ENCODE data around the gene ANG. TPM values are rescaled to one million over a fixed set of nuclear protein-coding genes. Genes with fewer than 3 reads are reported as not detected.

Gene ANG
- polyA plus RNA-seq, 1 of the 3 experiments (the other 2 are of a cell fraction), result 3.6 TPM

- H3K4me2 ChIP-seq, result no peak overlapping the region
- H3F3A ChIP-seq (replicated peaks; ENCODE audit: insufficient read depth), result peaks cover 3% of the 10 kb centered on the region
- CTCF ChIA-PET, result interaction anchor here (0.6 to 2.6 kb wide), 8 partner anchors 11 to 371 kb away, joined by 3 to 15 read pairs (median 4); no protein-coding TSS in a partner anchor
- peak; percentile 59 for DNase-seq
- no peak overlapping the region for H3K9ac ChIP-seq
- H3K4me1 ChIP-seq (ENCODE audit: control insufficient read depth in 1 of 2, insufficient read depth in 2 of 2, low read depth in 1 of 2, low read length in 1 of 2), result no peaks in the 10 kb centered on the region
- H3K36me3 ChIP-seq (replicated peaks in 1 of 2; ENCODE audit: control insufficient read depth in 1 of 2, insufficient read depth in 2 of 2, low read length in 1 of 2), result peaks cover 0 to 6% of the 10 kb centered on the region in 2 experiments
- no peaks in the 10 kb centered on the region for H3K9me2 ChIP-seq
- TF ChIP-seq CTCF (IDR thresholded peaks at IDR 0.05), result peak; percentile 75
- no peak for TF ChIP-seq ELF1 (IDR thresholded peaks at IDR 0.05)
- TF ChIP-seq RFX5 (IDR thresholded peaks at IDR 0.05; ENCODE audit: low read length), result no peak
- peak; percentile 73 for TF ChIP-seq RAD21 (IDR thresholded peaks at IDR 0.05; ENCODE audit: low read length)
- no peak for TF ChIP-seq RCOR1 (IDR thresholded peaks at IDR 0.05; ENCODE audit: low read length)
- TF ChIP-seq SMC3 (IDR thresholded peaks at IDR 0.05; ENCODE audit: low read depth, low read length), result peak; percentile 67
- H2AFZ ChIP-seq (ENCODE audit: low read depth), result peak overlapping the region; percentile 52; the same call in 1 of the 2 replicates
- H3K9me3 ChIP-seq, result no peaks in the 10 kb centered on the region
- H3K27ac ChIP-seq (ENCODE audit: low read depth in 2 of 2, low read length in 1 of 2), result no peak overlapping the region
- WGBS (ENCODE audit: low lambda C conversion rate), result 18% methylated on average over 6 of the region's 6 CpGs
- no peaks in the 10 kb centered on the region for H3K79me2 ChIP-seq (ENCODE audit: insufficient read depth)
- no peak overlapping the region; a peak in 1 of 4 replicates for H3K4me3 ChIP-seq (ENCODE audit: low read depth in 2 of 2, low read length in 1 of 2)
- H4K20me1 ChIP-seq (ENCODE audit: insufficient read depth), result no peaks in the 10 kb centered on the region
- no peaks in the 10 kb centered on the region; the same call in 1 of the 2 replicates for H3K27me3 ChIP-seq (ENCODE audit: insufficient read depth)
- POLR2A ChIA-PET, result no interaction called here
Observed at GRCh38 chr14:20697273-20698017, 8.9 kb downstream of the ANG start.

DNA sequence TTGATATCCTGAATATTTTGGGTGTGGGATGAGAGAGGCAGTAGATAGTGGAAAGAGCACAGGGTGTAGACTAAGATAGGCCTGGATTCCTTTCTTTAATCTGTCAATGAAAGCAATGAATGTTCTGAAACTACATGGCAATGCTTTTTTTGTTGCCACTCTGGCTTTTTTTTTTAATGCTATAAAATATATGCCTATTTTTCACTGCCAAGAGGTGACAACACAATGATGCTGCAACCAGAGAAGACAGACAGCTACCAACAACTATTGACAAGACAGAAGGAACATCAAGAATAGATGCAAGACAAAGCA lies 9.4 kb downstream of the ANG start:
- Histone ChIP-seq H3K9ac (no peak overlapping the region), H3K9me2 (no peaks in the 10 kb centered on the region), H3K79me2 (ENCODE audit: insufficient read depth) (no peaks in the 10 kb centered on the region), H3K9me3 (no peaks in the 10 kb centered on the region), H3K36me3 (replicated peaks in 1 of 2; ENCODE audit: control insufficient read depth in 1 of 2, insufficient read depth in 2 of 2, low read length in 1 of 2) (peaks cover 0 to 6% of the 10 kb centered on the region in 2 experiments), H3F3A (replicated peaks; ENCODE audit: insufficient read depth) (peaks cover 3% of the 10 kb centered on the region), H2AFZ (ENCODE audit: low read depth) (no peak overlapping the region), H3K4me1 (ENCODE audit: control insufficient read depth in 1 of 2, insufficient read depth in 2 of 2, low read depth in 1 of 2, low read length in 1 of 2) (no peaks in the 10 kb centered on the region), H4K20me1 (ENCODE audit: insufficient read depth) (no peaks in the 10 kb centered on the region), H3K4me3 (ENCODE audit: low read depth in 2 of 2, low read length in 1 of 2) (no peak overlapping the region; a peak in 1 of 4 replicates), H3K27ac (ENCODE audit: low read depth in 2 of 2, low read length in 1 of 2) (no peak overlapping the region), H3K27me3 (ENCODE audit: insufficient read depth) (no peaks in the 10 kb centered on the region; the same call in 1 of the 2 replicates), H3K4me2 (no peak overlapping the region)
- no peak for DNase-seq
- TF ChIP-seq RFX5 (IDR thresholded peaks at IDR 0.05; ENCODE audit: low read length) (no peak), CHD2 (IDR thresholded peaks at IDR 0.05; ENCODE audit: low read length, partially characterized antibody) (no peak), SIN3A (IDR thresholded peaks at IDR 0.05; ENCODE audit: borderline replicate concordance, low read depth, low read length) (no peak), GABPA (IDR thresholded peaks at IDR 0.05; ENCODE audit: low read depth) (no peak), USF2 (IDR thresholded peaks at IDR 0.05; ENCODE audit: borderline replicate concordance, low read depth, low read length) (no peak), REST (IDR thresholded peaks at IDR 0.05; ENCODE audit: low read depth, low read length) (no peak), EZH2phosphoT487 (IDR thresholded peaks at IDR 0.05; ENCODE audit: borderline replicate concordance, low read depth) (no peak), YY1 (IDR thresholded peaks at IDR 0.05; ENCODE audit: low read depth) (no peak), MEF2A (IDR thresholded peaks at IDR 0.05; ENCODE audit: borderline replicate concordance, low read depth) (no peak), TEAD4 (IDR thresholded peaks at IDR 0.05; ENCODE audit: borderline replicate concordance, insufficient read depth) (no peak), EP300 (IDR thresholded peaks at IDR 0.05; ENCODE audit: borderline replicate concordance in 1 of 2, low read depth in 1 of 2, low read length in 1 of 2) (no peak)
- TF ChIP-seq, protein P1, sequence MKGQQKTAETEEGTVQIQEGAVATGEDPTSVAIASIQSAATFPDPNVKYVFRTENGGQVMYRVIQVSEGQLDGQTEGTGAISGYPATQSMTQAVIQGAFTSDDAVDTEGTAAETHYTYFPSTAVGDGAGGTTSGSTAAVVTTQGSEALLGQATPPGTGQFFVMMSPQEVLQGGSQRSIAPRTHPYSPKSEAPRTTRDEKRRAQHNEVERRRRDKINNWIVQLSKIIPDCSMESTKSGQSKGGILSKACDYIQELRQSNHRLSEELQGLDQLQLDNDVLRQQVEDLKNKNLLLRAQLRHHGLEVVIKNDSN (IDR thresholded peaks at IDR 0.05; ENCODE audit: borderline replicate concordance, low read depth), result no peak
- CTCF ChIA-PET, result interaction anchor here (1.0 to 2.6 kb wide), 4 partner anchors 10 to 273 kb away, joined by 3 to 15 read pairs (median 6); no protein-coding TSS in a partner anchor
- POLR2A ChIA-PET, result no interaction called here

All from SK-N-SH (cell line).